Panc1 (cell line): ENCODE measurements around the gene SBF2.

Experiments
- CTCF ChIP-seq: fragments of 450-650 bp; IDR thresholded peaks from 2 replicates; pipeline ENCODE4 v1.5.1; 2017; ENCODE audit warnings: mild to moderate bottlenecking
- POLR2AphosphoS5 ChIP-seq: IDR thresholded peaks from 2 replicates; pipeline ENCODE4 v1.6.1; 2012; ENCODE audit warnings: mild to moderate bottlenecking, low read depth, low read length, moderate library complexity
- REST ChIP-seq, 2 experiments: IDR thresholded peaks; 2 replicates each; pipeline ENCODE4 v1.6.1; 2011 to 2012; ENCODE audit warnings: low read depth in 2 of 2, control low read depth in 1 of 2, low read length in 1 of 2, mild to moderate bottlenecking in 1 of 2, moderate library complexity in 1 of 2; ENCODE audit not compliant: insufficient read depth in 1 of 2
- SIN3A ChIP-seq: IDR thresholded peaks from 2 replicates; pipeline ENCODE4 v1.6.1; 2012; ENCODE audit warnings: low read depth, mild to moderate bottlenecking, low read length, moderate library complexity, borderline replicate concordance; ENCODE audit not compliant: insufficient read depth
- TCF7L2 ChIP-seq: IDR thresholded peaks from 2 replicates; pipeline ENCODE4 v1.6.1; 2011; ENCODE audit warnings: mild to moderate bottlenecking, low read depth, low read length, inconsistent platforms

GRCh38 chr11:10295064-10295901, 1.3 kb upstream of the SBF2 start:
- TF ChIP-seq SIN3A = no peak
- TF ChIP-seq CTCF = no peak
- no peak for TF ChIP-seq REST (IDR thresholded peaks at IDR 0.05; ENCODE audit: insufficient read depth in 1 of 2, low read depth in 2 of 2, low read length in 1 of 2)
- TF ChIP-seq POLR2AphosphoS5 = 0 out of 2 replicates have a peak, but pooled peaks have one; percentile 9
- TF ChIP-seq TCF7L2 = no peak
